ENCODE data around the gene KANTR.

KANTR gene

GRCh38 chrX:53081925-53082772 is 11.8 kb upstream of the KANTR start, which contains the start of gene TSPYL2:
Gene TSPYL2 (plus strand): TSS chrX:53082367. CDS start chrX:53082499, 132 bp downstream.
- H3K4me3 ChIP-seq (ENCODE audit: low read depth, low read length), result peak within 1 kb of the TSS; percentile 72
- TF ChIP-seq CTCF (IDR thresholded peaks at IDR 0.05; ENCODE audit: low read depth, low read length), result no peak

- no peak for TF ChIP-seq CTCF (IDR thresholded peaks at IDR 0.05; ENCODE audit: low read depth, low read length)
- peak overlapping the region; percentile 72 for H3K4me3 ChIP-seq (ENCODE audit: low read depth, low read length)
These were observed 10.9 kb upstream of the KANTR start for GRCh38 chrX:53082773-53083616.

GRCh38 chrX:53084043-53084570 is 9.8 kb upstream of the KANTR start:
- H3K4me3 ChIP-seq (ENCODE audit: low read depth, low read length), result peak overlapping the region; percentile 72
- no peak for TF ChIP-seq CTCF (IDR thresholded peaks at IDR 0.05; ENCODE audit: low read depth, low read length)

GRCh38 chrX:53084863-53085262 is 9.1 kb upstream of the KANTR start:
- no peak overlapping the region for H3K4me3 ChIP-seq (ENCODE audit: low read depth, low read length)
- no peak for TF ChIP-seq CTCF (IDR thresholded peaks at IDR 0.05; ENCODE audit: low read depth, low read length)

GRCh38 chrX:53085661-53086229 is 8.2 kb upstream of the KANTR start:
- H3K4me3 ChIP-seq (ENCODE audit: low read depth, low read length), result no peak overlapping the region
- TF ChIP-seq CTCF (IDR thresholded peaks at IDR 0.05; ENCODE audit: low read depth, low read length), result no peak

- H3K4me3 ChIP-seq (ENCODE audit: low read depth, low read length), result no peak overlapping the region
- TF ChIP-seq CTCF (IDR thresholded peaks at IDR 0.05; ENCODE audit: low read depth, low read length), result no peak
These were observed 7.5 kb upstream of the KANTR start for GRCh38 chrX:53086464-53086863.

Data from WI38 (cell line).